ENCODE data around the gene CYB5D1. TPM values are rescaled to one million over a fixed set of nuclear protein-coding genes. Genes with fewer than 3 reads are reported as not detected.

CYB5D1 gene
- total RNA-seq, 4 donors from 2014 or later = 9.0 to 33.5 (median 9.3) TPM

GRCh38 chr17:7854078-7854777 is 3.6 kb upstream of the CYB5D1 start:
- DNase-seq (ENCODE audit: low spot score) (no peak), ATAC-seq (ENCODE audit: low FRiP score) (no peak)
- TF ChIP-seq CTCF (IDR thresholded peaks at IDR 0.05) = no peak

GRCh38 chr17:7854851-7855659 is 2.7 kb upstream of the CYB5D1 start, which contains the start of gene TMEM88:
TSS of gene TMEM88 (plus strand) at chr17:7855066. CDS start at chr17:7855075, 9 bp downstream.
- ATAC-seq (ENCODE audit: low FRiP score) = no peak
- DNase-seq (ENCODE audit: low spot score) = no peak
- no peak for TF ChIP-seq CTCF (IDR thresholded peaks at IDR 0.05)

GRCh38 chr17:7855660-7856010 is 2.2 kb upstream of the CYB5D1 start:
- ATAC-seq (ENCODE audit: low FRiP score) (no peak), DNase-seq (ENCODE audit: low spot score) (no peak)
- no peak for TF ChIP-seq CTCF (IDR thresholded peaks at IDR 0.05)

GRCh38 chr17:7856011-7856810 is 1.6 kb upstream of the CYB5D1 start:
- peak; percentile 1 for ATAC-seq (ENCODE audit: low FRiP score)
- no peak for DNase-seq (ENCODE audit: low spot score)
- TF ChIP-seq CTCF (IDR thresholded peaks at IDR 0.05) = no peak

GRCh38 chr17:7856811-7857712 is 741 bp upstream of the CYB5D1 start, which contains the start of gene NAA38:
TSS of gene NAA38 (minus strand) at chr17:7857559. CDS start at chr17:7857463, 96 bp downstream.
- ATAC-seq (ENCODE audit: low FRiP score) = peak; percentile 71
- DNase-seq (ENCODE audit: low spot score) = peak; percentile 91
- no peak for TF ChIP-seq CTCF (IDR thresholded peaks at IDR 0.05)

GRCh38 chr17:7858522-7858810 is 663 bp downstream of the CYB5D1 start:
- peak in 1 of 3 donors; percentile 16 for TF ChIP-seq CTCF (IDR thresholded peaks at IDR 0.05)
- ATAC-seq (ENCODE audit: low FRiP score) (peak; percentile 17), DNase-seq (ENCODE audit: low spot score) (no peak)
